ENCODE measurements around the gene RASSF1. TPM values are rescaled to one million over a fixed set of nuclear protein-coding genes. Genes with fewer than 3 reads are reported as not detected.

The RASSF1 gene
- total RNA-seq, 4 donors from 2014 or later, result 33.9 to 63.3 (median 39.7) TPM

DNA sequence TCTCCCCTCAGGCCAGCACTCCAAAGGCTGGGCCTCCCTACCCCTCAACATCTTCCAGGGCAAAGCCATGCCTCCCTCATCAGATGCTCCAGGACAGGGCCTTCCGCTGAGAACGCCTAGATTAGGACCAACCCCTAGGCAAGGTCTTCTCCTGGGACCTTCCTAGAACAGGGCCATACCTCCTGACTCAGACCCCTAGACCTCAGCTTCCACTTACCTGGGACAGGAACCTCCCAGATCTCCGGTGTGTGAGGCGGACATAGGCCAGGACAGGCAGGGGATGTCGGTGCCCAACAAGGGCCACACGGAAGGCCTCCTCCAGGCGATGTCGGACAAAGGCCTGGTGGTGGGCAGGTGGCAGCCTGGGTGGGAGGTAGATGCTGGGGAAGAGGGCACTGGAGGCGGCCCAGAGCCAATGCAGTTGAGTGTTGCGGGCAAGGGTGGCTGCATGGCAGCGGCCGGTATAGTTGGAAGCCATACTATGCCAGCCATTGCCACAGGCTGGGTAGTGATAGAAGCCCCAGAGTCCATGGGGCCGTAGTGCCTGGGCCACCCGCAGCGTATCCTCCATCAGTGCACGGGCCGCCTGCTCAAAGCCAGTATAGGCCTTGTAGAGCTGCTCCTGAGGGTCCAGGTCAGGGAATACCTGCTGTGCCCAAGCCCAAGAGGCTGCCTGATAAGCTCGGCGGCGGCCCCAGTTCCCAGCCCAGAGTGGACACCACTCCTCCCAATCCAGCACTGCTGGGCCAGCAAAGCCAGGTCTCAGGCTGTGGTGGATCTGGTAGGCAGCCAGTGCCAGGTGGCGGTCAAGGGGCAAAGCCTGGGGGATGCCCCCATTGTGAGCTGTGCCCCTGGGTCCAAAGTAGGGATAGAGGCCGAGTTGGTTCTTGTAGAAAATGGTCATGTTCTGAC lies 45.9 kb downstream of the RASSF1 start:
- TF ChIP-seq CTCF (IDR thresholded peaks at IDR 0.05) (no peak), POLR2AphosphoS5 (IDR thresholded peaks at IDR 0.05) (no peak), POLR2A (IDR thresholded peaks at IDR 0.05) (no peak), EP300 (IDR thresholded peaks at IDR 0.05) (no peak)
- Histone ChIP-seq H3K4me1 (peaks cover 42% of the 10 kb centered on the region), H3K36me3 (peaks cover 17% of the 10 kb centered on the region), H3K27ac (no peak overlapping the region), H3K4me3 (no peak overlapping the region), H3K9me3 (no peaks in the 10 kb centered on the region), H3K27me3 (no peaks in the 10 kb centered on the region)
- peak in 1 of 2 donors; percentile 64 for DNase-seq (ENCODE audit: low spot score in 2 of 2)
- WGBS, result 87% methylated on average over 4 of the region's 22 CpGs

DNA sequence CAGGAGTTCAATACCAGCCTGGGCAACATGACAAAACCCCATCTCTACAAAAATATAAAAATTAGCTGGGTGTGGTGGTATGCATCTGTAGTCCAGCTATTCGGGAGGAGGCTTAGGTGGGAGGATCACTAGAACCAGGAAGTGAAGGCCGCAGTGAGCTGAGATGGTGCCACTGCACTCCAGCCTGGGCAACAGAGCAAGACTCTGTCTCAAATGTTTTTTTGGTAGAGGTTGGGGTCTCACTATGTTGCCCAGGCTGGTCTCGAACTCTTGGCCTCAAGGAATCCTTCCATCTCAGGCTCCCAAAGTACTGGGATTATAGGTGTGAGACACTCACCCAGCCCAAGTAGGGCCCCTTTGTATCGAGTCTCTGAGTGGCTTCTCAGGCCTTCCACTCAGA lies 46.5 kb downstream of the RASSF1 start:
- DNase-seq (ENCODE audit: low spot score in 2 of 2), result no peak
- Histone ChIP-seq H3K4me3 (no peak overlapping the region), H3K27ac (no peak overlapping the region), H3K4me1 (peaks cover 40% of the 10 kb centered on the region), H3K36me3 (peaks cover 24% of the 10 kb centered on the region), H3K27me3 (no peaks in the 10 kb centered on the region), H3K9me3 (no peaks in the 10 kb centered on the region)
- 100% methylated on average over 1 of the region's 4 CpGs for WGBS
- TF ChIP-seq CTCF (IDR thresholded peaks at IDR 0.05), result no peak
- no peak for TF ChIP-seq POLR2A (IDR thresholded peaks at IDR 0.05)
- no peak for TF ChIP-seq EP300 (IDR thresholded peaks at IDR 0.05)
- no peak for TF ChIP-seq POLR2AphosphoS5 (IDR thresholded peaks at IDR 0.05)

- Histone ChIP-seq H3K4me3 (peak overlapping the region; percentile 85), H3K4me1 (peaks cover 32% of the 10 kb centered on the region), H3K9me3 (no peaks in the 10 kb centered on the region), H3K27me3 (no peaks in the 10 kb centered on the region), H3K27ac (peak overlapping the region; percentile 75), H3K36me3 (peaks cover 32% of the 10 kb centered on the region)
- DNase-seq (ENCODE audit: low spot score in 2 of 2), result peak in 1 of 2 donors; percentile 73
- WGBS, result 57% methylated on average over 7 of the region's 12 CpGs
- no peak for TF ChIP-seq EP300 (IDR thresholded peaks at IDR 0.05)
- no peak for TF ChIP-seq POLR2AphosphoS5 (IDR thresholded peaks at IDR 0.05)
- no peak for TF ChIP-seq CTCF (IDR thresholded peaks at IDR 0.05)
- no peak for TF ChIP-seq POLR2A (IDR thresholded peaks at IDR 0.05)
Observed at GRCh38 chr3:50293079-50293801, 47.4 kb downstream of the RASSF1 start.

DNA sequence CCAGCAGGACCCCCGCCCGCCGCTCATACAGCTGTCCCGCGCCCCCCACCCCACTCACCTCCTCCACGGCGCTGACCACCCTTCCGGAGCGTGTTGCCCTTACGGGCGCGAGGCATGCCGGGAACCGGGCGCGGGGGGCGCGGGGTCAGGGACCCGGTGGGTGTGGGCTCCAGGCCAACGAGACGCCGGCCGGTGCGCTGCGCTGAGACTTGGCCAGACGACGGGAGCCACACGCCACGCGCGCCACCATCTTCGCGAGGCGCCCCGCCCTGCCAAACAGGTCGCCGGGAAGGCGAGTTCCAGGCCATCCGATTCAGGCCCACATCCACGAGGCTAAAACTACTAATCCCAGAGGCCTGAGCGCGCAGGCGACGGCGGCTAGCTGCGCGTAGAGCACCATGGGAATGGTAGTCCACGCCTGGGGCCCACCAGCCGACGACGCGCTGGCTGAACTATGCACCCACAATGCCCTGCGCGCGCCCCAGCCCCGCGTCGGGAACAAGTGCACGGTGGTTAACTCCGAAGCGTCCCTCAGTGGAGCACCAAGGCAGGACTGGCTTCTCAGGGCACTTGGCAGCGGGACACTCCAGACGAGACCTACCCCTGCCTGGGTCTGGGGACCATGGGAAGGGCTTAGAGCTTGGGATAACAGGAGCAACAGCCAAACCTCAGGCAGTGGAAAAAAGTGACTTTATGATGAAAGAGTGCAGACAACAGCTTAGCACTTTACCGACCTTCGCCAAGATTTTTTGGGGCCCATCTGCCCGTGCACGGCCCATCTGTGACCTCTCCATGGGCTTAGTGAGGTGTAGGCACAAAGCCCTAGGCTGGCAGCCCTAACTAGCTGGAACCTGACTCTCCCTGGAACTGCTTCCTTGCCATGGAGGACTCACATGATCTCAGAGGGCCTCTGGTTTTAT lies 48.2 kb downstream of the RASSF1 start, which contains the start of gene IFRD2:
Gene IFRD2, minus strand, starts transcription at position 271 of the 920 bp plus-strand sequence. Its CDS starts 155 bp downstream, at position 116.
- WGBS, result no CpG with 5 or more reads among the region's 67 CpGs
- no peaks in the 10 kb centered on the region for H3K27me3 ChIP-seq
- TF ChIP-seq CTCF (IDR thresholded peaks at IDR 0.05) (no peak), EP300 (IDR thresholded peaks at IDR 0.05) (peak; percentile 16), POLR2A (IDR thresholded peaks at IDR 0.05) (no peak), POLR2AphosphoS5 (IDR thresholded peaks at IDR 0.05) (peak; percentile 43 to 93 (median 89))
- H3K4me3 ChIP-seq, result peak within 1 kb of the TSS; percentile 85
- H3K27ac ChIP-seq, result peak within 1 kb of the TSS; percentile 89
- DNase-seq (ENCODE audit: low spot score in 2 of 2), result peak; percentile 97 to 98
- no peaks in the 10 kb centered on the region for H3K9me3 ChIP-seq
- H3K36me3 ChIP-seq, result peaks cover 40% of the 10 kb centered on the region
- H3K4me1 ChIP-seq, result peaks cover 26% of the 10 kb centered on the region

Data from suprapubic skin (tissue), 4 donors.